Astrocyte of the hippocampus (primary cell): Measurements from ENCODE around the gene HAGH.
A peak's percentile ranks its signal among the peaks of the same experiment; 100 is the strongest.

Experiments
- DNase-seq: peaks from one replicate; pipeline ENCODE4 v3.0.0; 2011; ENCODE audit warnings: low read depth, low spot score

The HAGH gene

GRCh38 chr16:1831186-1832075 is 4.8 kb upstream of the HAGH start:
- DNase-seq = no peak

GRCh38 chr16:1830213-1830612 is 3.6 kb upstream of the HAGH start:
- DNase-seq = no peak

GRCh38 chr16:1828645-1829410 is 2.2 kb upstream of the HAGH start:
- no peak for DNase-seq

- DNase-seq = no peak
Observed at GRCh38 chr16:1825864-1826690, 548 bp downstream of the HAGH start.

GRCh38 chr16:1825381-1825863 is 1.2 kb downstream of the HAGH start:
- no peak for DNase-seq

- peak; percentile 68 for DNase-seq
Observed at GRCh38 chr16:1823821-1824220, 2.8 kb downstream of the HAGH start.

- DNase-seq = no peak
Observed at GRCh38 chr16:1822801-1823200, 3.8 kb downstream of the HAGH start.

GRCh38 chr16:1821861-1822611 is 4.6 kb downstream of the HAGH start:
- no peak for DNase-seq

- no peak for DNase-seq
Observed at GRCh38 chr16:1820946-1821290, 5.7 kb downstream of the HAGH start.

GRCh38 chr16:1820096-1820945 is 6.3 kb downstream of the HAGH start:
- no peak for DNase-seq

- no peak for DNase-seq
Observed at GRCh38 chr16:1819611-1820010, 7.0 kb downstream of the HAGH start.

- DNase-seq = no peak
Observed at GRCh38 chr16:1818873-1819525, 7.6 kb downstream of the HAGH start.

- DNase-seq = no peak
Observed at GRCh38 chr16:1818204-1818872, 8.3 kb downstream of the HAGH start.

GRCh38 chr16:1817716-1818115 is 8.9 kb downstream of the HAGH start:
- no peak for DNase-seq

GRCh38 chr16:1817276-1817589 is 9.4 kb downstream of the HAGH start:
- no peak for DNase-seq

- no peak for DNase-seq
Observed at GRCh38 chr16:1816396-1817275, 10.0 kb downstream of the HAGH start.

- DNase-seq = no peak
Observed at GRCh38 chr16:1815461-1815860, 11.2 kb downstream of the HAGH start.

- peak; percentile 76 for DNase-seq
Observed at GRCh38 chr16:1812732-1813163, 13.9 kb downstream of the HAGH start.
